ENCODE results near the gene HPS1.

Gene HPS1

DNA sequence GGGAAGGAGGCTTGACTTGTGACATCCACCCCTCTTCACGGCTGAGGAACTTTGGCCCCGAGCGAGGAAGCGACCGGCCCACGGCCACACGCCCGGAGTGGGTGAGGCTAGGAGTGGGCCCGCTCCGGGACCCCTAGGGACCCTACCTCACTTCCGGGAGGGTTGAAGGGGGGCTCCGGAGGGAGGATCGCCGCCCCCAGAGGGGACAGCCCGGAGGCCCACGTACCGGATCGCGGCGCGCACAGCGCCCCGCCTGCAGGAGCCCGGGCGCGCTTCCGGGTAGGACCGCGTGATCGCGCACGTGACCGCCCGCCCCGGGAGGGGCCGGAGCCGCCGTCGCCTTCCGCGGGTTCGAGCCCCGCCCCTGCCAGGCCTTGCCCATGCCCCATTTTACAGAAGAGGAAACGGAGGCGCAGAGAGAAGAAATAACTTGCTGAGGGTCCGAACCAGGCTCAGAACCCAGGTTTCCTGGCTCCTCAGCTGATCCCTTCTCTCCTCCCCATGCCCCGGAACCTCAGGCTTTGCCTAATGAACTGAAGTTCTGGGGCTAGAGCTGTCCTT is at the start of gene HPS1:
TSS of gene HPS1 (minus strand) at position 275 of the 561 bp plus-strand sequence. CDS start 3,695 bp downstream, outside the sequence.
- TF ChIP-seq GATA2 (IDR thresholded peaks at IDR 0.05; ENCODE audit: low read depth, low read length) (no peak), GATA3 (IDR thresholded peaks at IDR 0.05; ENCODE audit: low read depth, low read length) (no peak)

GRCh38 chr10:98492763-98493162 is 46.0 kb upstream of the HPS1 start:
- TF ChIP-seq GATA2 (IDR thresholded peaks at IDR 0.05; ENCODE audit: low read depth, low read length) (no peak), GATA3 (IDR thresholded peaks at IDR 0.05; ENCODE audit: low read depth, low read length) (no peak)

DNA sequence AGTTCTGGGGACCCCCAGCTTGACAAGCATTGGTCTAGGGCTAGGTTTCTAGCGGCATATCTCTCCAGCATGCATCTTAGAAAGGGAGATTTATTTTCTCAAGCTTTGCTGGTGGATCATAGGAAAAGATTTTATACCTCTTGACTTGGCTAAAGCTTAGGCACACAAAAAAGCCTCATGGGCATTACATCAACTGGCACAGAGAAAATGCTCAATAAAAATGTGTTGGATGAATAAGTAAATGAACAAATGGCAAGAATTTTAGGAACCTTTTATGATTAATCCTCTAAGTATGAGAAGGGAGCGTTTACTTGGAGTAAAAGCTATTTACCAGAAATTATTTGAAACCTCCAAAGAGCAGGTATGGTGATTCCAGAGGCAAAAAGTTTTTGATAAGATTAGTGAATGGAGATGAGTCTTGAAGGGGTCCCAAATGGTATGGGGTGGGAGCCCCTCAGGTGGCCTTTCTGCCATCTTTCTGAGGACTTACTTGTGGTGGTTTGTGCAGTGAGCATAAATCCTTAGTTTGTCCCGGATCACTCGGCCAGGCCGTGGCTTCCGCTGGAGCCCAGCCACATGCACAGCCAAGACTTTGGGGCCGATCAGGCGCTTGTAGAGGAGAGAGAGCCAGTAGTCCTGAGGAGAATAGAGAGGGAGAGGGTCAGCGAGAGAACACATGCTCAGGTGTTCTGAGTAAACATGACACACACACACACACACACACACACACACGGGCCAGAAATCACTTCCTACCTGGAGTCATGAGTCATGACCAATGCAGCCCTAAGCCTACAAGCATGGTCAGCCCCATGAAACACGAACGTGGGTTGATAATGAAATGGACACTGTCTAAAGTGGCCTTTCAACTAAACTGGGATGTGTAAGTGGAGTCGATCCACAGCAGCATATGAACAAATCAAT is 43.1 kb upstream of the HPS1 start:
- no peak for TF ChIP-seq GATA2 (IDR thresholded peaks at IDR 0.05; ENCODE audit: low read depth, low read length)
- no peak for TF ChIP-seq GATA3 (IDR thresholded peaks at IDR 0.05; ENCODE audit: low read depth, low read length)

- no peak for TF ChIP-seq GATA3 (IDR thresholded peaks at IDR 0.05; ENCODE audit: low read depth, low read length)
- no peak for TF ChIP-seq GATA2 (IDR thresholded peaks at IDR 0.05; ENCODE audit: low read depth, low read length)
These were observed 42.1 kb upstream of the HPS1 start for GRCh38 chr10:98488669-98489430.

DNA sequence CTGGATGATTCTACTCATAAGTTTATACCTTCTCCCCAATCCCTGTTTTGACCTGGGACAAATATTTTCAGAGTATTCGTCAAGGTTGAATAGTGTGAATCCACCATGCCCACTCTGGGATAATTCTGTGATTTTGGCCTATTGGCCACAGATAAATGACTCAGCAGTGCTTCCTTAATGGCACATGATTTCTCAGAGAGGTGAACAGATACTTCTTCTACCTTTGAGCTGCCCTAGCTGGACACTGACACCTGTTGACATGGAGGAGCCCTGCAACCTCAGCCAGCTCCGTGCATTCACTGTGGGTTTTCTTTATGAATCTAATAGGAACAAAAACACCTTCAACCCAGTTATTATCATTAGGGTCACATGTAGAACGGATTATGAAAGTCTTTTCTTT is 40.9 kb upstream of the HPS1 start:
- TF ChIP-seq GATA3 (IDR thresholded peaks at IDR 0.05; ENCODE audit: low read depth, low read length) (no peak), GATA2 (IDR thresholded peaks at IDR 0.05; ENCODE audit: low read depth, low read length) (no peak)

DNA sequence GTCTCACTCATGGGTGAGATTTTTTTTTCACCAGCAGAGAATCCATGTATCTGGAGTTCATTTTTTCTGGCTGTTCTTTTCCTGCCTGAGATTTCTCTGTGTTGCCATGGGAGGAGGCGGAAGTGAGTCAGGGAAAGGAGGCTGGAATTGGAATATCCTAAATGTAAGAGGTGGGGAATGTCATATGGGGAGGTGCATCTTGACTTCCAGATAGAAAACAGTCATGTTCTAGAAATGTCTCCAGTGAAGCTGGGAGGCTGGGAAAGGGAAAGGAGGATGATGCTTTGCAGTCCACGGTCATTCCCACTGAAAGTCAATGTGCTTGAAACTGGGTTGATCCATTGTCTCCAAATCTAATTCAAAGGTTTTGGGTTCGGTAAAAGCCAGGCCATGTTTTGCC is 39.7 kb upstream of the HPS1 start:
- TF ChIP-seq GATA2 (IDR thresholded peaks at IDR 0.05; ENCODE audit: low read depth, low read length) (no peak), GATA3 (IDR thresholded peaks at IDR 0.05; ENCODE audit: low read depth, low read length) (no peak)

DNA sequence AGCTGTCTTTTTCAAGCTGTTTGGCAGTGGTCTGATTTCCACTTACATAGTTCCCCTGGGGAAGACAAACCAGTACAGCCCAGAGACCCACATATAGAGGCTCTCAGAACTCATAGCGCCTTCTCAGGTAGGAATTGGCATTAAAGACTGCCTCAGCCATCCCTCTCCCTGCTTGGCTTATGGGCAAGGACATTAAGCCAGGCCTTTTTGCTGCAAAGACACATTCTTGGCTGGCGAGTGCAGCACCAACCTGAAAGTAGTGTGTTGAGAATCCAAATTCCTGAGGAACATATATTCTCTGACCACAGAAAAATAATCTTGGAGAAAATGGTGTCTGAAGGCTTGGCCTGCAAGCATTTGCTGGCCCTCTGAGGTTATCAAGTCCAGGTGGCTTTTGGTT is 39.2 kb upstream of the HPS1 start:
- no peak for TF ChIP-seq GATA3 (IDR thresholded peaks at IDR 0.05; ENCODE audit: low read depth, low read length)
- no peak for TF ChIP-seq GATA2 (IDR thresholded peaks at IDR 0.05; ENCODE audit: low read depth, low read length)

GRCh38 chr10:98483658-98484057 is 36.9 kb upstream of the HPS1 start:
- TF ChIP-seq GATA2 (IDR thresholded peaks at IDR 0.05; ENCODE audit: low read depth, low read length) (no peak), GATA3 (IDR thresholded peaks at IDR 0.05; ENCODE audit: low read depth, low read length) (no peak)

DNA sequence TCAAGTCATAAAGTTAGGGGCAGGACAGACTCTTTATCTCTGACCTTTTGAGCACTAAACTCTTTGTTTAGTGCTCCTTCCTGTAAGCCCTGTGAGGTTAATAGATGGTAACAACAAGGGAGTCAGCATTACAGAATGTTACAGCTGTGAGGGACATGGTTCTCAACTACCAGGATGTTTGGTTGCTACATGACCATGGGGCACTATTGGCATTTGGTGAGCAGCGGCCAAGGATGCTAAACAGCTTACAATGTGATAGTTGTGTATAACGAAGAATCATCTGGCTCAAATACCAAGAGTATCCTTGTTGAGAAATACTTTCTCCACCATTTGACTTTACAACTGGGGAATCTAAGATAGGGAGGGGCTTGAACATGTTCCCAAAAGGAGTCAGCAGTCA is 35.4 kb upstream of the HPS1 start:
- TF ChIP-seq GATA3 (IDR thresholded peaks at IDR 0.05; ENCODE audit: low read depth, low read length) (no peak), GATA2 (IDR thresholded peaks at IDR 0.05; ENCODE audit: low read depth, low read length) (no peak)

GRCh38 chr10:98481404-98481945 is 34.7 kb upstream of the HPS1 start:
- TF ChIP-seq GATA3 (IDR thresholded peaks at IDR 0.05; ENCODE audit: low read depth, low read length) (no peak), GATA2 (IDR thresholded peaks at IDR 0.05; ENCODE audit: low read depth, low read length) (no peak)

- TF ChIP-seq GATA3 (IDR thresholded peaks at IDR 0.05; ENCODE audit: low read depth, low read length) = no peak
- TF ChIP-seq GATA2 (IDR thresholded peaks at IDR 0.05; ENCODE audit: low read depth, low read length) = no peak
These were observed 31.9 kb upstream of the HPS1 start for GRCh38 chr10:98478430-98479222.

DNA sequence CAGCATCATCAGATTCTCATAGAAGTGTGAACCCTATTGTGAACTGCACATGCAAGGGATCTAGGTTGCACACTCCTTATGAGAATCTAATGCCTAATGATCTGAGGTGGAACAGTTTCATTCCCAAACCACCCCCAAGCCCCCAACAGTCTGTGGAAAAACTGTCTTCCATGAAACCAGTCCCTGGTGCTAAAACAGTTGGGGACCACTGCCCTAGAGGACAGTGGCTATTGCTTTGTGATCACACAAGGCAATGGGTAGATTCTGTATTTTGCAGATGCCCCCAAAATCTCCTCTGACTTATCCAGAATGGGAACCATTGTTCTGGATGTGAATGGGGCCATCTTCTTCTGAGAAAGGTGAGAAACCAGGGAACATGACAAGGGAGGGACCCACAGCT is 31.1 kb upstream of the HPS1 start:
- TF ChIP-seq GATA2 (IDR thresholded peaks at IDR 0.05; ENCODE audit: low read depth, low read length) (no peak), GATA3 (IDR thresholded peaks at IDR 0.05; ENCODE audit: low read depth, low read length) (no peak)

DNA sequence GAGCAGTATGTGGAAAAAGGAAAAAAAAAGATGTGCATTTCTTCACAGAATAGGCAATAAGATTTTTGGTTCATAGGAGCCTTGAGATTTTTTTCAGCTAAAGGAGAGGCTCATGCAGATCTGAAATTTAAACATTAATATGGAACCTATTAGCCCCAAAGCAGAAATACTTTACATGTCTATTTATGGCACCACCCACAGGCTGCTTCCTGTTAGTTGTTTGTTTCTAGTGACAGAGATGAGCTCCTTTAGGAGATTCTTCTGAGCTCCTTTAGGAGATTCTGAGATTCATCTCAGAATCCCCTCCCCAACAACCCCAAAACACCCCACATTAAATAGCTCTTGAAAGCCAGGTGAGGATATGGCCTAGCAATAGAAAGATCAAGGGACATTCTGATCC is 27.9 kb upstream of the HPS1 start:
- TF ChIP-seq GATA2 (IDR thresholded peaks at IDR 0.05; ENCODE audit: low read depth, low read length) = no peak
